HK-2 (cell line): ENCODE measurements around the gene DUT.
A peak's percentile ranks its signal among the peaks of the same experiment; 100 is the strongest.

Source experiments
- DNase-seq: peaks from one replicate; pipeline ENCODE4 v3.0.0-alpha.2; 2018; ENCODE audit not compliant: unreplicated experiment

Gene DUT

DNA sequence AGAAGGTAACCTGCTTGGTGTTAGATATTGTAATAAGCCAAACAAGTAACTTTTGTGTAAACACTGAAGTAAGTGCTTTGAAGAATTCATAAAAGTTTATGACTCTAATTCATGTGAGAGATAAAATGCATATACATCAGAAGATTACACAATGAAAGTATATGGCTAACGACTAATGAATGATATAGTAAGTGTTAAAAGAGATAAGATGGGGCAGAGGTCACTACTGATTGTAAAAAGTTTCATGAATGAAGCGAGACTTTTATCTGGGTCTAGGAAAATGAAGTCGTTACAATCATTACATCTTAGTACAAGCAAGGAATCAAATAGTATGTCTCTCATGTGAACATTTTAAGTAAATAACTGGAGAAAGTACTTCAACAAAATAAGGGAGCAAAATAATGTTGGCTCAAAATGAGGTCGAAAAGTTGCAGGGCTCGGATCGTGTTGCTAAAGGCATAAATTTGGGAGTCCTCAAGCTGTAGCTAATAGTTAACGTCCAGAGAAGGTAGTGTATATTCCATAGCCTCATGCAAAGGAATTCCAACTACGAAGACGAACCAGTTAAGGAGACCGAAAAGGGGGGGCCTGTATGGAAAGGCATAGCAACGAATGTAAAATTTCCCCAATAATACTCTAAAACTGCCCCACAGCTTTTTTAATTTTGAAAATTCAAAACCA is 984 bp upstream of the DUT start:
- DNase-seq: no peak

DNA sequence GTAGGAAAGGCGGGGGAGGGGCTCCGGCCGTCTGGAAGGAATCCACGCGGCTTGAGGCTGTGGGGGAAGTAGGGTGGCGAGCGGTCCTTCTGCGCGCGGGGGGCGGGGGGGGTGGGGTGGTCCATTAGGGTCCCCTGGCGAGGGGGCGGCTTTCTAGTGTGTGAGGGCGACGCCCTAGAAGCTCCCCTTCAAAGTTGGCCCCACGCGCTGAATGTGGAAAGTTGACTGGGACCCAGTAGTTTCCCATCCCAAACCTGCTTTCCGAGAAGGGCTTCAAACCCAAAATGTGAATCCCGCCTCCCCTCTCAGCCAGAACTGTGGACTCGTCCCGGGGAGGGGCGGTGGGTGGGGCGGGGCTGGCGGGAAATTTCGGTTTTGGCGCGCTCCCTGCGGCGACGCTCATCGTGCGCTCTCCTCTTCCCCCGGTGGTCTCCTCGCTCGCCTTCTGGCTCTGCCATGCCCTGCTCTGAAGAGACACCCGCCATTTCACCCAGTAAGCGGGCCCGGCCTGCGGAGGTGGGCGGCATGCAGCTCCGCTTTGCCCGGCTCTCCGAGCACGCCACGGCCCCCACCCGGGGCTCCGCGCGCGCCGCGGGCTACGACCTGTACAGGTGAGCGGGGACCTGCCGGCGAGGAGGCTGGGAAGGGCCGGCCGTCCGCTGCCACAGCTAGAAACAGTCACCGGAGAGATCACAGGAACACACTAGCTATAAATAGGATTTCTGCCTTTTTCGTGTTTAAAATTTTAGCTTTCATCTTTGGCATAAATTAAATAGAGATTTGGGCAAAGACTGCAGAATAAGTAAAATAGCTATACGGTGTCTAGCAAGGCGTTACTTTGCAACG is 790 bp downstream of the DUT start:
- DNase-seq: peak; percentile 61

DNA sequence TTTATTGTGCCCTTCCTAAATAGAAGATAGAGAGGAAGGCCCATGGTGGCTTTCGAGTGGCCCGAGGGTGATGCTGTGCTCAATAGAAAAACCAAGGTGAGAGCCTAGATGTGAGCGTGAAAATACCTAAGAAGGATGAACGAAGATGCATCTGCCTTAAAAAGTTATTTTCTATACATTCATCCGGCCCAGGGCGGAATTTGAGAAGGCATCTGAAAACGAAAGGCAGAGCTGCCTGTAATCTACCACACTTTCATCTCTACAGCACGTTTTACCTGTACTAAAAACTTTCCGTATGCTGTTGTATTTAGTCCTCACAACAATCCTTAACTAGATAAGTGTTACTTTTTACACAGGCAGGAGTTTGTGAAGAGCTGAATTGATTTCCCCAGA is 1.4 kb downstream of the DUT start:
- no peak for DNase-seq

DNA sequence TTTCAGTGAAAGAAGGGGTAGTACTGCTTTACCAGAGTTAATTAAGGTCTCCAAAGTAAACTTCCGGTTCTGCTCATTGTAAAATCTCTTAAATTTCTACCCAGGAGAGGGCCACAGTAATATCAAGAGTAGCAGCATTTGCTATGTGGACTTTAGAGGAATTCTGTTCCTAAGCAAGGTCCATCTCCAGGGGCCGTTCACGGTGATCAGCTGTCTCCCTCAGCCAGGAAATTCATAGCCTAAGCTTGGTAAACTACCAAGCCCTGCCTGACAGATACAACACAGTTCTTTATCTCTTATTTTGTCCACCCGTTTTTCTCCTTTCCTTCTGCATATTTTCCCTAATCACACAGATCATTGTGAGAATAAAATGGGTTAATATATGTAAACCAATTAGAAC is 2.3 kb downstream of the DUT start:
- DNase-seq: no peak

DNA sequence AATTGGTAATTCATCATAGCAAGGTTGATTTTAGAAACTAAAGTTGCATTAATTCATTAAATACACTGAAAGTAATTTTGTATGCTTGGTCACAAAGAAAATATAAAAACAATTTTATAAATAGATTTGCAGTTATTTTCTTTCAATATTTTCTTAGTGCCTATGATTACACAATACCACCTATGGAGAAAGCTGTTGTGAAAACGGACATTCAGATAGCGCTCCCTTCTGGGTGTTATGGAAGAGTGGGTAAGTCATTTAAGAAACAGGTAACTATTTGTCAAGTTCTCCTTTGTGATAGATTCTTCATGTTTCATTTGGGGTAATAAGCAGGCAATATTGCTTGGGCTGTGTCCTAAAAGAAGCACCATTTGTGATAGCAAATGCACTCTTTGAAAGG is 3.0 kb downstream of the DUT start:
- DNase-seq: no peak

DNA sequence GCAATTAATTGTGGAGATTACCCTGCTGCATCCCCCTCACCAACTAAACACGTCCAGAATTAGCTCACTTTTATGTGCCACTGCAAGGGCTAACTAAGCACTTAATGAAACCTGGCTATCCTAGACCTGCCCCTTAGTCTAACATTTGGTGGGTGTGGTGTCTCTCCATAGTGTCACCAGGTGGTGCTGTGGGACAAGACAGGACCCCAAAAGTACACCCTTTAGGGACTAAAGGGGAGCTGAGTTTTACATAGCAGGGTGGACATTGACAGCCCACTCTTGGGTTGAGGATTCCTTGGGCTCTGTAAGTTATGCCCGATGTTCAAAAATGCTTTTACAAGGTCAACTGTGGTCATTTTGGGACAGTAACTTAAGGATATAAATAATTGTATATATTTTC is 5.7 kb downstream of the DUT start:
- no peak for DNase-seq

DNA sequence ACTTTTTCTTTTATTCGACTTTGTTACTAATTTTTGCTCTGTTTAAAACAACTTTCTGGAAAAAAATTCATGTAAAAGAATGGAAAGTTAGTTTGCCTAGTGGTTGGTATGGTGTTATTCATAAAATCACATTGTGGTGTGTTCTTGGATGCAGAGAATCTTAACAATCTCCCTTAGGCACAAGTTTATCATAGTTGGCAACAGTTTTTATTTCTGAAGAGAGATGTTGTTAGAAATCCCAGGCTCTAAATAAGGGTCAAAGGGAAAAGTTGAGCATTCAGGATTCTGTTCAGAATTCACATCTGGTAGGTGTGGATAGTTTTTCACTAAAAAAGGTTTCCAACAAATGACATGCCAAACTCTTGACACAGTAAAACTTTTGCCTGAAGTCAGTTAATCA is 6.4 kb downstream of the DUT start:
- DNase-seq: no peak

DNA sequence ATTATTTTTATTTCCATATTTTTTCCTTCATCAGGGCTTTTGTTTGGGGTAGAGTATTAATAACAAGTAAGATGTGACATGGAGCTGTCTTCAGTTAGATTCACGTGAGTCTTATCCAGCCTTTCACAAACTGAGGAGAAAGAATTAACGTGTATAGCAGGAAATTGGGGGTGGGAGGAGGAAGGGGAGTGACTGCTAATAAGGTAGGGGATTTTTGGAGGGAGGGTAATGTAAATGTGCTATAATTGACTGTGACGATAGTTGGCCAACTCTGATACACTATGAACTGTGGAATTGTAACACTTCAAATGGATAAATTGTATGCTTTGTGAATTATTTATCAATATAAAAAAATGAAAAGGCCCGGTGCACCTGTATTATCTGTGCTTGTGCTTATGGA is 8.9 kb downstream of the DUT start:
- DNase-seq: no peak

DNA sequence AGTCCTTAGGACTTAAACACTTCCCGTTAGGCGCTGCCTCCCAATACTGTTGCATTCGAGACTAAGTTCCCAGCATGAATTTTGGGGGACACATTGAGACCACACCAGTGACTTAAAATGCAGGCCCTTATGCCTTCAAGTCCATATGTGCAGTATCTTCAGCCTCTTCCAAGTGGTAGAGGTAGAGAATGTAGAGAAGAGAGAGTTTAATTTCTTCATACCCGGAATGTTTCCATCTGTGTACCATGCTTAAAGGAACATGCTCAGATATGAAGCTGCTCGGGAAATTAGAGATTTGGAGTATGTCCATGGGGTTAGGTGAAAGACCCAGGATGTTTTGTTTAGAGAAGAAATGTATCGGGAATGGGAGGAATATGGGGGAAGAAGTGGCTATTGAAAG is 12.6 kb downstream of the DUT start:
- no peak for DNase-seq

DNA sequence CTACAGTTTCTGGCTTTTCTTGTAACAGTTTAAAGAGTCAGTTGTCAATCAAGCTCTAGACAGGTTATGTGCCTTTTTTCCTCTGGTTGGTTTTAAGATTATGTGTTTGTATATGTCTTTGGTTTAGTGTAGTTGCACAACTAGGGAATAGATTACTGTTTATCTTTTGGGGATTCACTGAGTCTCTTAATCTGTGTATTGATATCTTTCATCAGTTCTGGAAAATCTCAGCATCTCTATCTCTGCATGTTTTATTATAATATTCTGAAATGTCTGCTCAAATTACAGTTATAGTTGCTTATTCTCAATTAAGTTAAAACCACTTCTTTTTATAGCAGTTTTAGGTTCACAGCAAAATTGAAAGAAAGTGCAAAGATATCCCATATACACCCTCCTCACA is 14.3 kb downstream of the DUT start:
- DNase-seq: no peak

DNA sequence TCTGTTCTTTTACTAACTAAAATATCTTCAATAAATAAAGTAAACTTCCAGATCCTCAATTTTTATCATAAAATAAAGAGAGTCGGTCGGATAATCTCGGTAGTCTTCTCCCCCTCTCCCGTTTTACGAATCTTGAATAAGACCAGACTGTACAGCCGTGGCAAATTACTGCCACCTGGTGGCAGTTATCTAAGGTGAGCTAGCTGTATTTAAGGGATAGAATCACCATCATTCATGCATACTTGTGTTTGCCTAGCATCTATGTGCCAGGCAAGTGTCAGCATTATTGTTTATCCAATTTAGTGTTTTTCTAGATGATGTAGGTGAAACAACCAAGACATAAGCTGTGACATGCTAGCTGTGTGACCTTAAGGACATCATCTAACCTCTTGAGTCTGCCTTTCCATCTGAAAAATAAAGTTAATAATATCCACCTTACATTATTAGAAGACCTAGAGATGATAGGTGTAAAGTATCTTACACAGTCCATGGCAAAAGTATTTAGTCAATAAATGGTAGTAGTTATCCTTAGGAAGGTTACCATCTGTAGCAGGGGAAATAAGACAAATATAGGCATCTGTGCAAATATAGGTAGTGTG is 21.3 kb downstream of the DUT start:
- peak; percentile 37 for DNase-seq

DNA sequence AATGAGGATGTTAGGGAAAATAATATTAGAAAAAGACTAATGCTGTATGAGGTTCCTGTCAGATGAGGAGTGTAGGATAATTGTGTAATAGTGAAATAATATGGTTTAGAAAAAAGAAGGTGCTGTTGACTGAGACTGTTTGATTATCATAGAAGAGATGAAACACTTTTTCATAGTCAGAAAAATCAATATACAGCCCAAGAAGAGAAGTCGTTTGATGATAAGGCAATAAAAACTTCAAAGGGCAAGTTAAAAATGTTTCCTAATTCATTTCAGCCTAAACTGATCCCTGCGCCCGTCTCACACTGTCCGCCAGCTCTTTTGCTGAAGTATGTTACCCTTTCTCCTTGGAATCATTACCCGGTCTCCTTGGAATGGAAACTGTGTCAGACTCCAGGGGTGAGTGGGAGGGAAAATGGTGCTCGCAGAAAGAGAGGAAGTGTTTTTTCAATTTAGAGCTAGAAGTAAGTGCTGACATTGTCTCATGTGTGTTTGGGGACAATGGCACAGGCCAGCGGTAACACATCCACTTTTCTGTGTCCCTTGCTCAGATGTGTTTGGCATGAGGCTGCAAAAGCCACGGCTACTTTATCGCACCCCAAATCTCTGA is 23.6 kb downstream of the DUT start:
- no peak for DNase-seq

DNA sequence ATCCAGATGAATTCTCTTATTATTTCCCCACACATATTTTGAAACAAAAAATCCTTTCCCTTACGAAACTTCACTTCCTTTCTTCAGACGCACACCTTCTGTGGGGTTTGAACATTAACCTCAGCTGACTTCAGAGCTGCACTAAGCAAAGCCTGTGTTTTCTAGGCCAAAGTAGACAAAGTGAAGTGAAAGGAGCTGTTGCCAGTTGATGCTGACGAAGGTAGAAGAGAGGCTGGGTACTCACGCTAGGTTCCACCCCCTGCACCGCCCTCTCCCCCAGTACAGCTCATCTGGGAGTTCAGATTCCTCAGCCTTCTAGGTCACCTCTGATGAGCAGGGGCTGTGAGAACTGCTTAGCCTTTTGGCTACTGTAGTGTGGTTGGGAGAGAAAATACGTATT is 24.1 kb downstream of the DUT start:
- DNase-seq: peak; percentile 24

DNA sequence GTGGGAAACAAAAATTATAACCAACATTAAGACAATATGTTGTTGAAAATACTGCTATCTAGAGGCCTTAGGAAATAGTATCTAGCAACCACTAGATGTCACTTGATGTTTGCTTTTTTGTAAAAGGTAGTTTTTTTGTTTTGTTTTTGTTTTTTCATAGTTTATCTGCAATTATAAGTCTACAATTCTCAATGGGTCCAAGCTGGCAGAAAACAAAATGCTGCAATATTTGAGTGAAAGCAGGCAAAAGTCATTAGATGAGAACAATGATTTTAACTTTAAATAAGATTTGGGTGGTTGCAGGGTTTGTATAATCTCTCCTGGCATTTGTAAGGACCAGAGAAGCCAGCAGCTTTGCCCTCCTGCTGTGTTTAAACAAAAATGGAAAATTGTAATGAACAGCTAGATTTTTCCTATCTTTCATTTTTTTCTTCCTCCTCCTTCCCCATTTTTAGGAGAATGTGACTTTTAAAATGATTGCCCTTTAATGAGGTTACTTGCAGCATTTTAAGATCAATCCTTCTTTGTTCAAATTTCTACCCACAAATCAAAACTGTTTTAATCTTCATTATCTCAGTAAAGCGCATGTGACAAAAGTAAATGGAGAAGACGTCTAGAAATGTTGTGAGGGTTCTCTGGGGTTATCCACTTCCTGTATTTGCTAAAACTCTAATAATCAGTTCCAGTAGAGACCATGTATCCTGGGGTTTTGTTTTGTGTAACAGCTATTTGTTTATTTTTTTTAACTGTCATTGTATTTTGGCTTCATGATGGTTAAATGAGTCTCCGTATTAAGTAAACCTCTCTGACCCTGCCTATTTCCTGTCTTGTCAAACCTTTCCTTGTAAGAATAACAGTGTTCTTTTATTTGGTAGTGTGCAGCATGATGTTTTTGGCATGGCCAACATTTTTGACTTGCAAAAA is 27.3 kb downstream of the DUT start:
- no peak for DNase-seq

DNA sequence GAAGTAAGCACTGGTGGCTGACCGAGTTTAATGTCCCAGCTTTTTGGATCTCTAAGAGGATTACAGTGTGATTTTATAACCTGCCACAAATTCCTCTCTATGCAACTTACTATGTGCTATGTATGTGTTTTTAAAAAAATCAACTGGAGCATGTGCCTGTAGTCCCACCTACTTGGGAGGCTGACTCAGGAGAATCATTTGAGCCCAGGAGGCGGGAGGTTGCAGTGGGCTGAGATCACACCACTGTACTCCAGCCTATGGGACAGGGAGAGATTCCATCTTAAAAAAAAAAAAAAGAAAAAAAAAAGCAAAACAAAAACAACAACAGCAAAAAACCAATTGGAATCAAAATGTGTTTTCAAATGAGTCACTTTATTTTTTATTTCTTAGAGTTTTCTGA is 29.6 kb downstream of the DUT start:
- peak; percentile 15 for DNase-seq

DNA sequence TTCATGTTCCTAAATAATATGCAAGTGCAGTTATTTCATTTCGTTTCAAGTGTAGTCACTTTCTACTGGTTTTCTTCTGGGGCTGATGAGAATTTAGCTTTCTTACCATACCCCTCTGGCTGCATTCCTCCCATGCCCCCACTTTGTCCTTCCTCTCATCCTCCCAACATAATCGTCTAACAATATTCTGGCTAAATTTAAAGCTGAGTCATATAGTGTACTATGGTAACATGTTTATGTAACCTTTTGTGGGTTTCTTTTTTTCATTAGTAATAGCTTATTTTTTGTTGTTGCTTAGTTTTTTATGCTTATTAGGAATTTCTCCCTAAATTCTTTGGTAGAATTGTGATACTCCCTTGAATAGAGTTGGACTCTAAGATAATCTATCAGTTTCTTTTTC is 30.5 kb downstream of the DUT start:
- no peak for DNase-seq

DNA sequence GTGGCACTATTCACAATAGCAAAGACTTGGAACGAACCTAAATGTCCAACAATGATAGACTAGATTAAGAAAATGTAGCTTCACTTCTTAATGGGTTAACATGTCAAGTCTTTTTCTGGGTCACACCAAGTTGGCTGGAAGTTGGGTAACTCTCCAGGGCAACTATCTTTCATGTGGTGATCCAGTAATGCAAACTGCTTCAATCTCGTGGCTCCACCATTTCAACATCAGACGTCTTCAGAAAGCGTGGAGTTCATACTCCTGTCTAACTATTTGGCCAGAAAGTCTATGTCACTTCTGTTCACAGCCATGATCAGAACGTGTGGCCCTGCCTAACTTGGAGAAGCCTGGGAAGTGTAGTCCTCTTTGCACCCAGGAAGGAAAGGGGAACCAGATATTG is 32.2 kb downstream of the DUT start:
- DNase-seq: no peak

DNA sequence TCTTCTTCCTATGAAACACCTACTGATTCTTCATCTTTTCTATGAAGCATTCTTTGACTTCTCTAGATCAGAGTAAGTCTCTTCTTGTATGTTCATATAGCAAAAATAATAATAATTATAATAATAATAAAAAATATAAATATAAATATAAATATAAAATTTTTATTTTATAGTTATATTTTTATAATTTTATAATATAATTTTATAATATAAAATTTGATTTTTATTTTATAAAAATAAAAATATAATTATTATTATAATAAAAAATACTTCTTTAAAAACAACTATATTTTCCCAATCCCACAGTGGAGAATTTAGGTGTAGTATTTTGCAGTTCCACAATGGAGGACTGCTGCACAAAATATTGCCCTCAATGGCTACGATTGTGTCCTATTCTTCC is 34.3 kb downstream of the DUT start:
- DNase-seq: no peak

DNA sequence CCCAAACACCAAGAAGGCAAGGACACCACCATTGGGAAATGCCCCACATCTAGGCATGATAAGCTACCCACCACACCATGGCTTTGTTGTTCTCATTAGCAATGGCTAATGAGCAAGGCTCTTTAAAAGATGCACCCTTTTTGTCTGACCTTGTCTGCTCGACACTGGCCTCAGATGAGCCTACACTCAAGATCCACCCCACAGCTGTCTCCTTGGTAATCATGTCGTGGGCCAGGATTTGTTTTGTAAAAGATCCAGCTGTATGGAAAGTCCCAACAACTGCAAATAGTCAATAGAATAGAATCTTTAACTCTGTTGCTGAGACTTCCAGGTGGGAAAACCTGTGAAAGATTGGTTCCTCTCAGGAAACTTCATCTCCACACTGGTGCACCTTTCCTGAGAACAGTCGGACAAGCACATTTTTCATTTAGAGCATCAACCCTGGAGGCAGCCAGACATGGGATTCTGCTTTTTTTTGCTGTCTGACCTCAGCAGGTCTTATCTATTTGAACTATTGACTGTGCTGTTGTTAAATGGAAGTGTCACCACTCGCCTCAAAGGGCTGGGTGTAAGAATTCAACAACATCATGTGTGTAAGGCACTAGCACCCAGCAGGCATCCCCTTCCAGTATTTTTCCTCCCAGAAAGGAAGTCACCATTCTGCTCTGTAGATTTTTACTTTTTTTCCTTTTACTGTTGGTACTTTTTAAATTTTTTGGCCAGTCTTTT is 35.5 kb downstream of the DUT start:
- DNase-seq: no peak

DNA sequence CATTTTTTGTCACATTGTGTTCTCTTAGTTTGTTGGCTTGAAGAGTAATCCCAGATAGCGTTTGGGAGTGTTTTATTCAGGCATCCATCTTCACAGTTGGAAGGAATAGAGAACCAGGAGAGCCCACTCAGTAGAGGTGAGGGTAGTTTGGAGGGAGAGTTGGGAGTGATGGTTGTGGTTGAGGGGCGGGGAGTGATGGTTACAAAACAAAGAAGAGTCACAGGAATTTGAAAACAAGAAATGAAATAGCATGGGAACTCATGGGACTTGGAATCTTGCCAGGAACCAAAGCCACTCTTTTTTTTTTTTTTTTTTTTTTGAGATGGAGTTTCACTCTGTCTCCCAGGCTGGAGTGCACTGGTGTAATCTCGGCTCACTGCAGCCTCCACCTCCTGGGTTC is 36.3 kb downstream of the DUT start:
- DNase-seq: no peak

DNA sequence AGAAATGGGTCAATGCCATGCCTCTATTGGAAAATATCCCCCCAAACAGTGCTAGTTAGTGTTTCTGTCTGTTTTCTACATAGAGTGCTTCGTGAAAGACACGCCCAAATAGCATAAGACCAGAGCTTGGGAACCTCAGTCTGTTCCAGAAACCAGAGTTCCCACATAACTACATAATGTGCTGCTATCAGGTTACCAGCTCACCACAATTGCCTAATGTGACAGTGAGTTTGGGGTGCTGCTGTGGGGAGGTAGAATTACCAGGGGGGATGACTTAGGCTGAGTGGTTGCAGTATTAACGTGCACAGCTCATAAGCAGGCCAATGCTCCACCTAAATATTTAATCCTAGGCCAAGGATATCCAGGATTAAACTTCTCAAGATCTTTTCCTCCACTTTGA is 39.2 kb downstream of the DUT start:
- no peak for DNase-seq
